Breast epithelium (tissue), 4 donors: ENCODE measurements around the gene PRKG1. TPM values are rescaled to one million over a fixed set of nuclear protein-coding genes. Genes with fewer than 3 reads are reported as not detected.

Experiments
- DNase-seq, 2 donors: peaks; one replicate each; pipeline ENCODE4 v3.0.0-alpha.2; 2019; ENCODE audit warnings: low spot score in 2 of 2
- H3K27ac ChIP-seq, 2 donors: fragments of 200-600 bp; sonication (generic) in 1 of 2; one replicate each; pipeline ENCODE4 v1.5.1; 2016 to 2019; ENCODE audit warnings: mild to moderate bottlenecking in 1 of 2
- H3K27me3 ChIP-seq, 2 donors: fragments of 200-600 bp; sonication (generic) in 1 of 2; one replicate each; pipeline versions ENCODE4 v1.5.1 to v1.6.0; 2017 to 2019; ENCODE audit warnings: control low read depth in 1 of 2, mild to moderate bottlenecking in 1 of 2
- H3K36me3 ChIP-seq: fragments of 200-600 bp; one replicate; pipeline ENCODE4 v1.5.1; 2019
- H3K4me1 ChIP-seq, 2 donors: fragments of 200-600 bp; sonication (generic); one replicate each; pipeline ENCODE4 v1.5.1; 2016 to 2019; ENCODE audit warnings: control low read depth in 1 of 2
- H3K4me3 ChIP-seq, 3 donors: fragments of 200-600 bp; sonication (generic); 1 replicate in 2 of 3; 2 replicates in 1 of 3; pipeline ENCODE4 v1.5.1; 2016 to 2019; ENCODE audit warnings: mild to moderate bottlenecking in 3 of 3, moderate library complexity in 2 of 3
- H3K9me3 ChIP-seq, 2 donors: fragments of 200-600 bp; sonication (generic) in 1 of 2; one replicate each; pipeline ENCODE4 v1.5.1; 2016 to 2019; ENCODE audit warnings: control low read depth in 1 of 2
- CTCF ChIP-seq, 3 donors: fragments of 450-650 bp; IDR thresholded peaks; one replicate each; pipeline ENCODE4 v1.5.1; 2016 to 2017; ENCODE audit warnings: antibody characterized with exemption in 3 of 3, mild to moderate bottlenecking in 3 of 3, moderate library complexity in 3 of 3
- POLR2A ChIP-seq: fragments of 450-650 bp; IDR thresholded peaks from one replicate; pipeline ENCODE4 v1.6.1; 2016; ENCODE audit warnings: antibody characterized with exemption, mild to moderate bottlenecking, moderate library complexity
- POLR2AphosphoS5 ChIP-seq, 3 donors: sonication (generic); formaldehyde crosslinking; IDR thresholded peaks; one replicate each; pipeline ENCODE4 v1.6.1; 2017; ENCODE audit warnings: antibody characterized with exemption in 3 of 3
- intact Hi-C: fragments of 100-400 bp; cut with DNase I; formaldehyde crosslinking; loops from one replicate; pipeline ENCODE4 v1.15.1; 2023; ENCODE audit warnings: low total_unique reads
- total RNA-seq, 3 donors: library from RNA; depleted of rRNA; stranded (reverse); fragments of >200 nt; gene quantifications; one replicate each; pipeline ENCODE4 v1.1.0, GENCODE V29; 2016

Gene PRKG1
- total RNA-seq, 3 donors from 2014 or later = 10.9 to 36.9 (median 19.7) TPM

GRCh38 chr10:52172581-52172980 is 1098.3 kb downstream of the PRKG1 start:
- no peaks in the 10 kb centered on the region for H3K36me3 ChIP-seq
- intact Hi-C loops = no loop called here
- no peaks in the 10 kb centered on the region for H3K27me3 ChIP-seq
- DNase-seq = no peak
- H3K4me1 ChIP-seq = no peaks in the 10 kb centered on the region
- no peak overlapping the region for H3K27ac ChIP-seq
- peaks cover 0 to 16% of the 10 kb centered on the region in 2 donors for H3K9me3 ChIP-seq
- no peak overlapping the region for H3K4me3 ChIP-seq
- no peak for TF ChIP-seq POLR2A

- no peak for DNase-seq
- no peaks in the 10 kb centered on the region for H3K36me3 ChIP-seq
- intact Hi-C loops = no loop called here
- H3K27me3 ChIP-seq = no peaks in the 10 kb centered on the region
- no peak overlapping the region for H3K4me3 ChIP-seq
- H3K4me1 ChIP-seq = no peaks in the 10 kb centered on the region
- TF ChIP-seq CTCF (IDR thresholded peaks at IDR 0.05) (no peak), POLR2AphosphoS5 (IDR thresholded peaks at IDR 0.05) (no peak), POLR2A (no peak)
- no peak overlapping the region for H3K27ac ChIP-seq
- peaks cover 0 to 6% of the 10 kb centered on the region in 2 donors for H3K9me3 ChIP-seq
Measured at GRCh38 chr10:52185256-52185655, 1111.0 kb downstream of the PRKG1 start.

DNA sequence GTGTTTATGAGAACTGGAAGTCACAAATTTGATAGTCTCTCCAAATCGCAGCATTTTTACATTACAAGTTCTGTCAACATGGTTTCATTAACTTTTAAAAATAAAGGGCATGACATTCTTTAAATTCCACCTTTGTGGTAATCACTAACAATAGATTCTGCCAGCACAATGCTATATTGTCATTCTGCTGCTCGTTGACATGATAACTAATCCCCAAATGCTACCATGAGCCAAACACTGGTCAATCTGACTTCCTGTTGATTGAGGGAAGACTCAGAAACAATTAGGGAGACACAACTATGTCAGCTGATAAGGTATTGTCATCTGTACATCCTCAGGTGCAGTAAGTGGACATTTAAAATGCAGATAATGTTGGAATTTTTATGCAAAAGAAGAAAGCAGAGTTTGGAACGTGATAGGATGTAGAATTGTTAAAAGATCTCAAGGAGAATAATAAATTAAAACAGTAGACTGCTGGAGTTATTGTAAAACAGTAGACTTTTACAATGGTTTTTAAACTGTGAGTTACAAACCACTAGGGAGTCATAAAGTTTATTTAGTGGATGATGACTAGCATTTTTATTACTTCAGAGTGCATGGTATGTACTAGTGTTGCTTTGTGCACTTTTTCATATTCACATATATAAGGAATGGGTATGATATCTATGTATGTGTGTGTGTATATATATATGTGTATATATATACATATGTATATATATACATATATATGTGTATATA is 1113.4 kb downstream of the PRKG1 start:
- Histone ChIP-seq H3K36me3 (no peaks in the 10 kb centered on the region), H3K27me3 (no peaks in the 10 kb centered on the region), H3K4me1 (no peaks in the 10 kb centered on the region), H3K4me3 (no peak overlapping the region), H3K27ac (no peak overlapping the region), H3K9me3 (no peaks in the 10 kb centered on the region)
- intact Hi-C loops = no loop called here
- no peak for TF ChIP-seq POLR2AphosphoS5 (IDR thresholded peaks at IDR 0.05)
- TF ChIP-seq CTCF (IDR thresholded peaks at IDR 0.05) = no peak
- no peak for TF ChIP-seq POLR2A
- no peak for DNase-seq

DNA sequence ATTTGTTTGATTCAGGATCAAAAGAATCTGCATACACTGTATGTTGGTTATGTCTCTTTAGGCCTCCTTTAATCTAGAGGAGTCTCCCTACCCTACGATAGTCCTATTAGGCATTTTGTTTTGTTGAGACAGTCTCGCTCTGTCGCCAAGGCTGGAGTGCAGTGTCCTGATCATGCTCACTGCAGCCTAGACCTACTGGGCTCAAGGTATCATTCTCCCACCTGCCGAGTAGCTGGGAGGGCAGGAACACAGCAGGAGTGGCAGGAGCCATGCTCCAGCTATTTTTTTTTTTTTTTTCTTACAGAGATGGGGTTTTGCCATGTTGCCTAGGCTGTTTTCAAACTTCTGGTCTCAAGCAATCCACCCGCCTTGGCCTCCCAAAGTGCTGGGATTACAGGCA is 1116.8 kb downstream of the PRKG1 start:
- H3K9me3 ChIP-seq = no peaks in the 10 kb centered on the region
- no peaks in the 10 kb centered on the region for H3K27me3 ChIP-seq
- intact Hi-C loops = no loop called here
- DNase-seq = no peak
- no peak overlapping the region for H3K4me3 ChIP-seq
- H3K4me1 ChIP-seq = no peaks in the 10 kb centered on the region
- no peak for TF ChIP-seq CTCF (IDR thresholded peaks at IDR 0.05)
- no peak for TF ChIP-seq POLR2AphosphoS5 (IDR thresholded peaks at IDR 0.05)
- no peak overlapping the region for H3K27ac ChIP-seq
- H3K36me3 ChIP-seq = no peaks in the 10 kb centered on the region

- no peaks in the 10 kb centered on the region for H3K27me3 ChIP-seq
- H3K9me3 ChIP-seq = no peaks in the 10 kb centered on the region
- H3K4me1 ChIP-seq = no peaks in the 10 kb centered on the region
- H3K27ac ChIP-seq = no peak overlapping the region
- TF ChIP-seq CTCF (IDR thresholded peaks at IDR 0.05) (no peak), POLR2A (no peak), POLR2AphosphoS5 (IDR thresholded peaks at IDR 0.05) (no peak)
- DNase-seq = no peak
- no peak overlapping the region for H3K4me3 ChIP-seq
- intact Hi-C loops = no loop called here
- no peaks in the 10 kb centered on the region for H3K36me3 ChIP-seq
Measured at GRCh38 chr10:52194191-52194590, 1119.9 kb downstream of the PRKG1 start.
